Measurements from ENCODE around the gene JAML.

GRCh38 chr11:118224511-118225188, at the start of gene JAML:
- TF ChIP-seq, protein P1, sequence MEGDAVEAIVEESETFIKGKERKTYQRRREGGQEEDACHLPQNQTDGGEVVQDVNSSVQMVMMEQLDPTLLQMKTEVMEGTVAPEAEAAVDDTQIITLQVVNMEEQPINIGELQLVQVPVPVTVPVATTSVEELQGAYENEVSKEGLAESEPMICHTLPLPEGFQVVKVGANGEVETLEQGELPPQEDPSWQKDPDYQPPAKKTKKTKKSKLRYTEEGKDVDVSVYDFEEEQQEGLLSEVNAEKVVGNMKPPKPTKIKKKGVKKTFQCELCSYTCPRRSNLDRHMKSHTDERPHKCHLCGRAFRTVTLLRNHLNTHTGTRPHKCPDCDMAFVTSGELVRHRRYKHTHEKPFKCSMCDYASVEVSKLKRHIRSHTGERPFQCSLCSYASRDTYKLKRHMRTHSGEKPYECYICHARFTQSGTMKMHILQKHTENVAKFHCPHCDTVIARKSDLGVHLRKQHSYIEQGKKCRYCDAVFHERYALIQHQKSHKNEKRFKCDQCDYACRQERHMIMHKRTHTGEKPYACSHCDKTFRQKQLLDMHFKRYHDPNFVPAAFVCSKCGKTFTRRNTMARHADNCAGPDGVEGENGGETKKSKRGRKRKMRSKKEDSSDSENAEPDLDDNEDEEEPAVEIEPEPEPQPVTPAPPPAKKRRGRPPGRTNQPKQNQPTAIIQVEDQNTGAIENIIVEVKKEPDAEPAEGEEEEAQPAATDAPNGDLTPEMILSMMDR (IDR thresholded peaks at IDR 0.05) = no peak
- TF ChIP-seq POLR2A (IDR thresholded peaks at IDR 0.05) = no peak

Measured in sigmoid colon (tissue), 3 donors.